Measurements from ENCODE around the gene ZNFX1.
A peak's percentile ranks its signal among the peaks of the same experiment; 100 is the strongest.

ZNFX1 gene

GRCh38 chr20:49277786-49278035 is 146 bp downstream of the ZNFX1 start:
- DNase-seq (ENCODE audit: low read depth): no peak
- peak overlapping the region; percentile 100 for H3K4me3 ChIP-seq (ENCODE audit: low read length)
- TF ChIP-seq CTCF (conservative IDR thresholded peaks at IDR 0.05; ENCODE audit: low read depth, low read length): no peak

- peak overlapping the region; percentile 100 for H3K4me3 ChIP-seq (ENCODE audit: low read length)
- DNase-seq (ENCODE audit: low read depth): no peak
- TF ChIP-seq CTCF (conservative IDR thresholded peaks at IDR 0.05; ENCODE audit: low read depth, low read length): no peak
Measured at GRCh38 chr20:49276961-49277785, 684 bp downstream of the ZNFX1 start.

- DNase-seq (ENCODE audit: low read depth): peak; percentile 83
- TF ChIP-seq CTCF (conservative IDR thresholded peaks at IDR 0.05; ENCODE audit: low read depth, low read length): no peak
- peak overlapping the region; percentile 100 for H3K4me3 ChIP-seq (ENCODE audit: low read length)
Measured at GRCh38 chr20:49276161-49276960, 1.5 kb downstream of the ZNFX1 start.

GRCh38 chr20:49275636-49276035 is 2.2 kb downstream of the ZNFX1 start:
- no peak for TF ChIP-seq CTCF (conservative IDR thresholded peaks at IDR 0.05; ENCODE audit: low read depth, low read length)
- H3K4me3 ChIP-seq (ENCODE audit: low read length): peak overlapping the region; percentile 13
- no peak for DNase-seq (ENCODE audit: low read depth)

GRCh38 chr20:49275216-49275615 is 2.6 kb downstream of the ZNFX1 start:
- no peak overlapping the region for H3K4me3 ChIP-seq (ENCODE audit: low read length)
- TF ChIP-seq CTCF (conservative IDR thresholded peaks at IDR 0.05; ENCODE audit: low read depth, low read length): no peak
- no peak for DNase-seq (ENCODE audit: low read depth)

GRCh38 chr20:49273696-49274277 is 4.1 kb downstream of the ZNFX1 start:
- TF ChIP-seq CTCF (conservative IDR thresholded peaks at IDR 0.05; ENCODE audit: low read depth, low read length): no peak
- no peak for DNase-seq (ENCODE audit: low read depth)
- H3K4me3 ChIP-seq (ENCODE audit: low read length): no peak overlapping the region
